DOHH2 (cell line): ENCODE data around the gene SFI1.

Source experiments
- CTCF ChIP-seq: fragments of 200-600 bp; sonication (generic); IDR thresholded peaks from one replicate; pipeline ENCODE4 v1.5.1; 2014; ENCODE audit warnings: antibody characterized with exemption, mild to moderate bottlenecking, low read depth, low read length; ENCODE audit not compliant: poor library complexity, severe bottlenecking
- EZH2phosphoT487 ChIP-seq: fragments of 200-600 bp; sonication (generic); IDR thresholded peaks from 2 replicates; pipeline ENCODE4 v1.6.1; 2017; ENCODE audit warnings: borderline replicate concordance, mild to moderate bottlenecking, antibody characterized with exemption, low read length, moderate library complexity, mixed read lengths

DNA sequence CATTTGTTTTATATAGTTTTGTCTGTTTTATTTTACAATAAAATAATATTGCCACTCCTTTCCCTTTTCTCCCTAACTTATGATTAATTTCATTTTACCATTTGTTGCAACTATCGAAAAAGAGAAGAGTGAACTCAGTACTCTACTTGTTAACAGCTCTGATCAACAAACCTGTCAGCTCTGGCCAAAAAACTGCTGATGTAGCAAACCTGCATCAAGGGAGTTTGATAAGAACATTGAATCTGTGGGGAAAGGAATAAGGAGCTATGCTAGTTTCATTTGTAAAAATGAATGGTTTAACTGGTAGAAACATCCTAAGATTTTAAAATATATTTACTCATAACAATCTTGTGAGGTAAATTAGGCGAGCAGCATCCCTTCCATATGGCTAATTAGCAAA lies 49.6 kb upstream of the SFI1 start:
- TF ChIP-seq CTCF, result no peak
- TF ChIP-seq EZH2phosphoT487, result no peak
